Liver (tissue), 9 donors: Measurements from ENCODE around the gene GPR55. TPM values are rescaled to one million over a fixed set of nuclear protein-coding genes. Genes with fewer than 3 reads are reported as not detected.

ENCODE experiments used
- DNase-seq: peaks from one replicate; pipeline ENCODE4 v3.0.0-alpha.2; 2017; ENCODE audit warnings: low spot score
- H3K27ac ChIP-seq, 2 donors: one replicate each; pipeline ENCODE4 v1.7.0; 2013; ENCODE audit warnings: inconsistent platforms in 2 of 2, low read length in 2 of 2, control low read depth in 1 of 2, low read depth in 1 of 2, mild to moderate bottlenecking in 1 of 2
- H3K27me3 ChIP-seq, 4 donors: one replicate each; pipeline versions ENCODE4 v1.6.1 to v1.7.0; 2013; ENCODE audit warnings: low read length in 3 of 4, inconsistent platforms in 1 of 4, mild to moderate bottlenecking in 1 of 4, moderate library complexity in 1 of 4; ENCODE audit not compliant: control insufficient read depth in 4 of 4, insufficient read depth in 4 of 4
- H3K36me3 ChIP-seq, 4 donors: one replicate each; pipeline versions ENCODE4 v1.6.1 to v1.7.0; 2013; ENCODE audit warnings: low read length in 3 of 4, mild to moderate bottlenecking in 3 of 4, low read depth in 1 of 4, moderate library complexity in 1 of 4; ENCODE audit not compliant: control insufficient read depth in 4 of 4, insufficient read depth in 3 of 4
- H3K4me1 ChIP-seq, 4 donors: one replicate each; pipeline versions ENCODE4 v1.6.1 to v1.7.0; 2013; ENCODE audit warnings: low read length in 3 of 4, mild to moderate bottlenecking in 3 of 4, moderate library complexity in 1 of 4; ENCODE audit not compliant: control insufficient read depth in 4 of 4, insufficient read depth in 4 of 4
- H3K4me3 ChIP-seq, 3 donors: one replicate each; pipeline versions ENCODE4 v1.6.1 to v1.7.0; 2013; ENCODE audit warnings: low read length in 3 of 3, control low read depth in 1 of 3, low read depth in 1 of 3, mild to moderate bottlenecking in 1 of 3
- H3K9ac ChIP-seq, 2 donors: one replicate each; pipeline ENCODE4 v1.7.0; 2013; ENCODE audit warnings: low read length in 2 of 2, mild to moderate bottlenecking in 2 of 2, moderate library complexity in 2 of 2, control low read depth in 1 of 2, low read depth in 1 of 2
- H3K9me3 ChIP-seq, 4 donors: one replicate each; pipeline versions ENCODE4 v1.6.1 to v1.7.0; 2013; ENCODE audit warnings: low read length in 3 of 4; ENCODE audit not compliant: control insufficient read depth in 4 of 4
- ATF3 ChIP-seq: IDR thresholded peaks from 2 replicates; pipeline ENCODE4 v1.6.1; 2016; ENCODE audit warnings: antibody characterized with exemption
- EGR1 ChIP-seq, 2 donors: IDR thresholded peaks; 2 replicates each; pipeline ENCODE4 v1.6.1; 2016 to 2018; ENCODE audit warnings: antibody characterized with exemption in 2 of 2, low read depth in 2 of 2
- FOXA1 ChIP-seq: IDR thresholded peaks from 2 replicates; pipeline ENCODE4 v1.6.1; 2016; ENCODE audit warnings: antibody characterized with exemption
- FOXA2 ChIP-seq: IDR thresholded peaks from 2 replicates; pipeline ENCODE4 v1.6.1; 2016; ENCODE audit warnings: antibody characterized with exemption
- GABPA ChIP-seq, 2 donors: IDR thresholded peaks in 1 of 2; conservative IDR thresholded peaks in 1 of 2; 2 replicates each; pipeline ENCODE4 v1.6.1; 2016; ENCODE audit warnings: antibody characterized with exemption in 2 of 2, mild to moderate bottlenecking in 1 of 2, moderate library complexity in 1 of 2
- HNF4A ChIP-seq, 2 donors: conservative IDR thresholded peaks; 2 replicates each; pipeline ENCODE4 v1.6.1; 2016; ENCODE audit warnings: antibody characterized with exemption in 2 of 2, mild to moderate bottlenecking in 2 of 2
- HNF4G ChIP-seq: IDR thresholded peaks from 2 replicates; pipeline ENCODE4 v1.6.1; 2016; ENCODE audit warnings: antibody characterized with exemption
- JUND ChIP-seq, 2 donors: IDR thresholded peaks; 2 replicates each; pipeline ENCODE4 v1.6.1; 2016; ENCODE audit warnings: antibody characterized with exemption in 2 of 2
- MAX ChIP-seq: IDR thresholded peaks from 2 replicates; pipeline ENCODE4 v1.6.1; 2016; ENCODE audit warnings: antibody characterized with exemption
- NR2F2 ChIP-seq: IDR thresholded peaks from 2 replicates; pipeline ENCODE4 v1.6.1; 2016; ENCODE audit warnings: antibody characterized with exemption
- RAD21 ChIP-seq, 2 donors: IDR thresholded peaks; 2 replicates each; pipeline ENCODE4 v1.6.1; 2016; ENCODE audit warnings: antibody characterized with exemption in 2 of 2, mild to moderate bottlenecking in 2 of 2
- REST ChIP-seq: IDR thresholded peaks from 2 replicates; pipeline ENCODE4 v1.6.1; 2016; ENCODE audit warnings: antibody characterized with exemption, mild to moderate bottlenecking
- RXRA ChIP-seq, 2 donors: IDR thresholded peaks; 2 replicates each; pipeline ENCODE4 v1.6.1; 2017 to 2018; ENCODE audit warnings: antibody characterized with exemption in 2 of 2, mild to moderate bottlenecking in 1 of 2
- SP1 ChIP-seq: IDR thresholded peaks from 2 replicates; pipeline ENCODE4 v1.6.1; 2018; ENCODE audit warnings: antibody characterized with exemption, mild to moderate bottlenecking
- TAF1 ChIP-seq: conservative IDR thresholded peaks from 2 replicates; pipeline ENCODE4 v1.6.1; 2016; ENCODE audit warnings: antibody characterized with exemption, mild to moderate bottlenecking
- YY1 ChIP-seq: IDR thresholded peaks from 2 replicates; pipeline ENCODE4 v1.6.1; 2016; ENCODE audit warnings: antibody characterized with exemption, mild to moderate bottlenecking
- ZBTB33 ChIP-seq: IDR thresholded peaks from 2 replicates; pipeline ENCODE4 v1.6.1; 2016; ENCODE audit warnings: antibody characterized with exemption
- WGBS: extraction: QIAGEN DNeasy Blood & Tissue Kit; methylation state at CpG from one replicate; pipeline ENCODE4 v1.1.7; 2013; 5-methylcytosine and 5-hydroxymethylcytosine counted together
- polyA plus RNA-seq, 2 donors: library from polyadenylated mRNA; stranded (reverse) in 1 of 2; unstranded in 1 of 2; fragments of 200-250 nt in 1 of 2; fragments of >200 nt in 1 of 2; fragmentation: Nextera tagmentation in 1 of 2; extraction: Ambion mirVana in 1 of 2; gene quantifications; one replicate each; pipeline versions ENCODE4 v1.2.1 to v1.2.3, GENCODE V29; 2013 to 2015
- total RNA-seq, 2 donors: library from RNA; depleted of rRNA; stranded (reverse); fragments of >200 nt; gene quantifications; one replicate each; pipeline ENCODE4 v1.2.3, GENCODE V29; 2014
- TF ChIP-seq, protein P1 (sequence below): fragments of 150-350 bp; IDR thresholded peaks from 2 replicates; pipeline ENCODE4 v1.5.1; 2017; ENCODE audit warnings: improper control_type of control experiment, low read depth, low read length; ENCODE audit not compliant: missing input control
- donor health status: healthy.
- donor health status: healthy.
- donor health status: healthy.
- donor health status: healthy.
- donor health status: healthy.

The GPR55 gene
- total and polyA plus RNA-seq, 4 donors = 0.05 to 0.17 (median 0.10) TPM; not detected in 1

GRCh38 chr2:230950874-230951339 is 25.9 kb upstream of the GPR55 start:
- no peaks in the 10 kb centered on the region for H3K36me3 ChIP-seq
- peaks cover 0 to 3% (median 0%) of the 10 kb centered on the region in 4 donors for H3K27me3 ChIP-seq
- TF ChIP-seq HNF4A (conservative IDR thresholded peaks at IDR 0.05) = no peak
- TF ChIP-seq GABPA (IDR thresholded peaks at IDR 0.05 in 1 of 2, conservative IDR thresholded peaks at IDR 0.05 in 1 of 2) = no peak
- TF ChIP-seq, protein P1, sequence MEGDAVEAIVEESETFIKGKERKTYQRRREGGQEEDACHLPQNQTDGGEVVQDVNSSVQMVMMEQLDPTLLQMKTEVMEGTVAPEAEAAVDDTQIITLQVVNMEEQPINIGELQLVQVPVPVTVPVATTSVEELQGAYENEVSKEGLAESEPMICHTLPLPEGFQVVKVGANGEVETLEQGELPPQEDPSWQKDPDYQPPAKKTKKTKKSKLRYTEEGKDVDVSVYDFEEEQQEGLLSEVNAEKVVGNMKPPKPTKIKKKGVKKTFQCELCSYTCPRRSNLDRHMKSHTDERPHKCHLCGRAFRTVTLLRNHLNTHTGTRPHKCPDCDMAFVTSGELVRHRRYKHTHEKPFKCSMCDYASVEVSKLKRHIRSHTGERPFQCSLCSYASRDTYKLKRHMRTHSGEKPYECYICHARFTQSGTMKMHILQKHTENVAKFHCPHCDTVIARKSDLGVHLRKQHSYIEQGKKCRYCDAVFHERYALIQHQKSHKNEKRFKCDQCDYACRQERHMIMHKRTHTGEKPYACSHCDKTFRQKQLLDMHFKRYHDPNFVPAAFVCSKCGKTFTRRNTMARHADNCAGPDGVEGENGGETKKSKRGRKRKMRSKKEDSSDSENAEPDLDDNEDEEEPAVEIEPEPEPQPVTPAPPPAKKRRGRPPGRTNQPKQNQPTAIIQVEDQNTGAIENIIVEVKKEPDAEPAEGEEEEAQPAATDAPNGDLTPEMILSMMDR = no peak
- TF ChIP-seq SP1 = no peak
- TF ChIP-seq FOXA2 = no peak
- TF ChIP-seq MAX = no peak
- no peak for TF ChIP-seq FOXA1
- TF ChIP-seq HNF4G = no peak
- TF ChIP-seq TAF1 = no peak
- TF ChIP-seq JUND (IDR thresholded peaks at IDR 0.05) = no peak
- TF ChIP-seq RAD21 (IDR thresholded peaks at IDR 0.05) = no peak
- TF ChIP-seq EGR1 (IDR thresholded peaks at IDR 0.05; ENCODE audit: low read depth in 2 of 2) = no peak
- no peak for TF ChIP-seq ZBTB33
- TF ChIP-seq YY1 = no peak
- no peak for TF ChIP-seq REST
- TF ChIP-seq NR2F2 = no peak
- TF ChIP-seq RXRA (IDR thresholded peaks at IDR 0.05) = no peak
- TF ChIP-seq ATF3 = no peak
- no peaks in the 10 kb centered on the region for H3K4me1 ChIP-seq
- no peak overlapping the region for H3K9ac ChIP-seq
- H3K27ac ChIP-seq = no peak overlapping the region
- 93% methylated on average over 10 of the region's 10 CpGs for WGBS
- H3K9me3 ChIP-seq = no peaks in the 10 kb centered on the region
- no peak overlapping the region for H3K4me3 ChIP-seq
- DNase-seq = no peak
